ENCODE results near the gene WDFY4. TPM values are rescaled to one million over a fixed set of nuclear protein-coding genes. Genes with fewer than 3 reads are reported as not detected.
A peak's percentile ranks its signal among the peaks of the same experiment; 100 is the strongest.

The WDFY4 gene
- total and polyA plus RNA-seq, 2 experiments from 2014 or later, result 0.14 TPM; not detected in 1

- Mint-ChIP-seq H3K36me3 (ENCODE audit: low read depth) (no peaks in the 10 kb centered on the region), H3K27ac (no peak overlapping the region), H3K4me1 (no peaks in the 10 kb centered on the region; the same call in 2 of the 3 replicates), H3K27me3 (ENCODE audit: insufficient read depth, low read depth, poor library complexity) (peaks cover 3% of the 10 kb centered on the region), H3K4me3 (no peak overlapping the region), H3K9me3 (peaks cover 2% of the 10 kb centered on the region; the same call in 2 of the 3 replicates)
- no peak overlapping the region for H3K27ac ChIP-seq (ENCODE audit: low read depth)
- H3K4me3 ChIP-seq, result no peak overlapping the region
- H3K36me3 ChIP-seq (ENCODE audit: insufficient read depth), result no peaks in the 10 kb centered on the region
- H3K4me2 ChIP-seq, result no peak overlapping the region
- no peak for DNase-seq (ENCODE audit: low spot score)
- H3K4me1 ChIP-seq (ENCODE audit: insufficient read depth), result no peaks in the 10 kb centered on the region
- H3F3A ChIP-seq (replicated peaks; ENCODE audit: low read depth), result no peaks in the 10 kb centered on the region
- no peak for ATAC-seq
- H4K20me1 ChIP-seq (replicated peaks; ENCODE audit: insufficient read depth), result no peaks in the 10 kb centered on the region
- H3K27me3 ChIP-seq (ENCODE audit: insufficient read depth), result no peaks in the 10 kb centered on the region
- no peaks in the 10 kb centered on the region for H3K9me2 ChIP-seq (ENCODE audit: insufficient read depth)
- H3K79me2 ChIP-seq (replicated peaks; ENCODE audit: insufficient read depth), result no peaks in the 10 kb centered on the region
- no peak overlapping the region for H2AFZ ChIP-seq
- TF ChIP-seq NANOG (IDR thresholded peaks at IDR 0.05; ENCODE audit: borderline replicate concordance) (no peak), POLR2AphosphoS5 (IDR thresholded peaks at IDR 0.05; ENCODE audit: low read depth) (no peak)
Measured at GRCh38 chr10:48798481-48799254, 114.0 kb downstream of the WDFY4 start.

- H3K27ac ChIP-seq (ENCODE audit: low read depth), result no peak overlapping the region
- no peaks in the 10 kb centered on the region for H3F3A ChIP-seq (replicated peaks; ENCODE audit: low read depth)
- no peaks in the 10 kb centered on the region for H3K79me2 ChIP-seq (replicated peaks; ENCODE audit: insufficient read depth)
- no peak for TF ChIP-seq STAT1 (IDR thresholded peaks at IDR 0.05; ENCODE audit: unreplicated experiment)
- no peak overlapping the region for H3K4me3 ChIP-seq
- ATAC-seq (no peak), DNase-seq (ENCODE audit: low spot score) (no peak)
- H3K27me3 ChIP-seq (ENCODE audit: insufficient read depth), result no peaks in the 10 kb centered on the region
- H2AFZ ChIP-seq, result no peak overlapping the region
- no peaks in the 10 kb centered on the region for H4K20me1 ChIP-seq (replicated peaks; ENCODE audit: insufficient read depth)
- no peaks in the 10 kb centered on the region for H3K36me3 ChIP-seq (ENCODE audit: insufficient read depth)
- peaks cover 1% of the 10 kb centered on the region for H3K4me1 Mint-ChIP-seq
- no peak overlapping the region for H3K27ac Mint-ChIP-seq
- peaks cover 3% of the 10 kb centered on the region for H3K27me3 Mint-ChIP-seq (ENCODE audit: insufficient read depth, low read depth, poor library complexity)
- no peak overlapping the region for H3K4me2 ChIP-seq
- no peaks in the 10 kb centered on the region for H3K36me3 Mint-ChIP-seq (ENCODE audit: low read depth)
- H3K4me1 ChIP-seq (ENCODE audit: insufficient read depth), result no peaks in the 10 kb centered on the region
- H3K4me3 Mint-ChIP-seq, result no peak overlapping the region
- H3K9me2 ChIP-seq (ENCODE audit: insufficient read depth), result no peaks in the 10 kb centered on the region
- peaks cover 2% of the 10 kb centered on the region; the same call in 2 of the 3 replicates for H3K9me3 Mint-ChIP-seq
Measured at GRCh38 chr10:48799341-48800006, 114.8 kb downstream of the WDFY4 start.

- Histone ChIP-seq H3K9me2 (ENCODE audit: insufficient read depth) (no peaks in the 10 kb centered on the region), H3K4me2 (no peak overlapping the region), H3K27me3 (ENCODE audit: insufficient read depth) (no peaks in the 10 kb centered on the region), H3K79me2 (replicated peaks; ENCODE audit: insufficient read depth) (no peaks in the 10 kb centered on the region), H3K4me3 (no peak overlapping the region), H3K36me3 (ENCODE audit: insufficient read depth) (no peaks in the 10 kb centered on the region), H3K27ac (ENCODE audit: low read depth) (no peak overlapping the region), H3K4me1 (ENCODE audit: insufficient read depth) (no peaks in the 10 kb centered on the region), H4K20me1 (replicated peaks; ENCODE audit: insufficient read depth) (no peaks in the 10 kb centered on the region), H2AFZ (peak overlapping the region; percentile 43; the same call in 1 of the 2 replicates), H3F3A (replicated peaks; ENCODE audit: low read depth) (no peaks in the 10 kb centered on the region)
- peaks cover 2% of the 10 kb centered on the region; the same call in 2 of the 3 replicates for H3K9me3 Mint-ChIP-seq
- no peaks in the 10 kb centered on the region for H3K36me3 Mint-ChIP-seq (ENCODE audit: low read depth)
- peaks cover 3% of the 10 kb centered on the region for H3K27me3 Mint-ChIP-seq (ENCODE audit: insufficient read depth, low read depth, poor library complexity)
- no peak overlapping the region for H3K4me3 Mint-ChIP-seq
- DNase-seq (ENCODE audit: low spot score) (no peak), ATAC-seq (no peak)
- H3K27ac Mint-ChIP-seq, result no peak overlapping the region
- peaks cover 8% of the 10 kb centered on the region for H3K4me1 Mint-ChIP-seq
- TF ChIP-seq POLR2AphosphoS5 (IDR thresholded peaks at IDR 0.05; ENCODE audit: low read depth) (no peak), NANOG (IDR thresholded peaks at IDR 0.05; ENCODE audit: borderline replicate concordance) (no peak), CTCF (conservative IDR thresholded peaks at IDR 0.05; ENCODE audit: low read depth in 2 of 2) (no peak), STAT1 (IDR thresholded peaks at IDR 0.05; ENCODE audit: unreplicated experiment) (no peak)
Measured at GRCh38 chr10:48800007-48800675, 115.5 kb downstream of the WDFY4 start.
